ENCODE results near the gene NTF3. TPM values are rescaled to one million over a fixed set of nuclear protein-coding genes. Genes with fewer than 3 reads are reported as not detected.

Gene NTF3
- total RNA-seq, 6 experiments from 2014 or later, result 1.1 to 4.0 (median 2.6) TPM

- Histone ChIP-seq H3K27ac (no peak overlapping the region), H3K4me1 (peaks cover 0 to 13% (median 5%) of the 10 kb centered on the region in 4 donors), H3K36me3 (no peaks in the 10 kb centered on the region), H3K9me3 (no peaks in the 10 kb centered on the region), H3K4me3 (no peak overlapping the region), H3K27me3 (no peaks in the 10 kb centered on the region)
- WGBS (ENCODE audit: insufficient coverage, low coverage, low lambda C conversion rate, missing lambda C conversion rate), result 92% methylated on average over 2 of the region's 4 CpGs
- DNase-seq, result no peak
- intact Hi-C loops (cut with DNase I), result no loop called here
- ATAC-seq, result no peak
- TF ChIP-seq, protein P1, sequence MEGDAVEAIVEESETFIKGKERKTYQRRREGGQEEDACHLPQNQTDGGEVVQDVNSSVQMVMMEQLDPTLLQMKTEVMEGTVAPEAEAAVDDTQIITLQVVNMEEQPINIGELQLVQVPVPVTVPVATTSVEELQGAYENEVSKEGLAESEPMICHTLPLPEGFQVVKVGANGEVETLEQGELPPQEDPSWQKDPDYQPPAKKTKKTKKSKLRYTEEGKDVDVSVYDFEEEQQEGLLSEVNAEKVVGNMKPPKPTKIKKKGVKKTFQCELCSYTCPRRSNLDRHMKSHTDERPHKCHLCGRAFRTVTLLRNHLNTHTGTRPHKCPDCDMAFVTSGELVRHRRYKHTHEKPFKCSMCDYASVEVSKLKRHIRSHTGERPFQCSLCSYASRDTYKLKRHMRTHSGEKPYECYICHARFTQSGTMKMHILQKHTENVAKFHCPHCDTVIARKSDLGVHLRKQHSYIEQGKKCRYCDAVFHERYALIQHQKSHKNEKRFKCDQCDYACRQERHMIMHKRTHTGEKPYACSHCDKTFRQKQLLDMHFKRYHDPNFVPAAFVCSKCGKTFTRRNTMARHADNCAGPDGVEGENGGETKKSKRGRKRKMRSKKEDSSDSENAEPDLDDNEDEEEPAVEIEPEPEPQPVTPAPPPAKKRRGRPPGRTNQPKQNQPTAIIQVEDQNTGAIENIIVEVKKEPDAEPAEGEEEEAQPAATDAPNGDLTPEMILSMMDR (IDR thresholded peaks at IDR 0.05), result no peak
- no peak for TF ChIP-seq POLR2A (IDR thresholded peaks at IDR 0.05)
Observed at GRCh38 chr12:5437182-5437583, 5.3 kb downstream of the NTF3 start.

- DNase-seq, result no peak
- no peak for TF ChIP-seq POLR2A (IDR thresholded peaks at IDR 0.05)
- TF ChIP-seq, protein P1 (IDR thresholded peaks at IDR 0.05), result no peak
- Histone ChIP-seq H3K4me1 (peaks cover 0 to 13% (median 5%) of the 10 kb centered on the region in 4 donors), H3K9me3 (no peaks in the 10 kb centered on the region), H3K27ac (peak overlapping the region in 2 of 3 donors; percentile 13 to 47), H3K4me3 (no peak overlapping the region), H3K36me3 (no peaks in the 10 kb centered on the region), H3K27me3 (no peaks in the 10 kb centered on the region)
- WGBS (ENCODE audit: insufficient coverage, low coverage, low lambda C conversion rate, missing lambda C conversion rate), result 41% methylated on average over 11 of the region's 11 CpGs
- intact Hi-C loops (cut with DNase I), result no loop called here
- no peak for ATAC-seq
Observed at GRCh38 chr12:5437589-5437988, 5.7 kb downstream of the NTF3 start.

- whole genome bisulfite sequencing (ENCODE audit: insufficient coverage, low coverage, low lambda C conversion rate, missing lambda C conversion rate), result 36% methylated on average over 4 of the region's 4 CpGs
- H3K36me3 ChIP-seq, result no peaks in the 10 kb centered on the region
- DNase-seq, result no peak
- H3K27me3 ChIP-seq, result no peaks in the 10 kb centered on the region
- ATAC-seq, result no peak
- no peak overlapping the region for H3K4me3 ChIP-seq
- TF ChIP-seq POLR2A (IDR thresholded peaks at IDR 0.05), result no peak
- TF ChIP-seq, protein P1 (IDR thresholded peaks at IDR 0.05), result no peak
- peaks cover 0 to 9% (median 5%) of the 10 kb centered on the region in 4 donors for H3K4me1 ChIP-seq
- no peaks in the 10 kb centered on the region for H3K9me3 ChIP-seq
- intact Hi-C loops (cut with DNase I), result no loop called here
- H3K27ac ChIP-seq, result peak overlapping the region in 1 of 3 donors; percentile 13
Observed at GRCh38 chr12:5438671-5439200, 6.8 kb downstream of the NTF3 start.

- intact Hi-C loops (cut with DNase I), result no loop called here
- no peak for ATAC-seq
- WGBS (ENCODE audit: insufficient coverage, low coverage, low lambda C conversion rate, missing lambda C conversion rate), result 81% methylated on average over 3 of the region's 4 CpGs
- TF ChIP-seq, protein P1 (IDR thresholded peaks at IDR 0.05), result no peak
- no peak for TF ChIP-seq POLR2A (IDR thresholded peaks at IDR 0.05)
- H3K36me3 ChIP-seq, result no peaks in the 10 kb centered on the region
- DNase-seq, result no peak
- H3K4me1 ChIP-seq, result peaks cover 0 to 9% (median 4%) of the 10 kb centered on the region in 4 donors
- H3K4me3 ChIP-seq, result no peak overlapping the region
- H3K27me3 ChIP-seq, result no peaks in the 10 kb centered on the region
- no peaks in the 10 kb centered on the region for H3K9me3 ChIP-seq
- H3K27ac ChIP-seq, result no peak overlapping the region
Observed at GRCh38 chr12:5439371-5439771, 7.5 kb downstream of the NTF3 start.

Measured in right lobe of liver (tissue), 6 donors.